Suprapubic skin (tissue), 4 donors: ENCODE results near the gene DIPK1A.

Source experiments
- CTCF ChIP-seq, 2 donors: fragments of 200-600 bp in 1 of 2; fragments of 450-650 bp in 1 of 2; sonication (generic) in 1 of 2; IDR thresholded peaks; one replicate each; pipeline ENCODE4 v1.5.1; 2016 to 2019; ENCODE audit warnings: antibody characterized with exemption in 2 of 2, mild to moderate bottlenecking in 1 of 2, moderate library complexity in 1 of 2
- EP300 ChIP-seq: sonication (generic); formaldehyde crosslinking; IDR thresholded peaks from one replicate; pipeline ENCODE4 v1.6.1; 2017; ENCODE audit warnings: antibody characterized with exemption
- POLR2A ChIP-seq, 2 donors: fragments of 450-650 bp; IDR thresholded peaks; one replicate each; pipeline ENCODE4 v1.6.1; 2017; ENCODE audit warnings: antibody characterized with exemption in 2 of 2, mild to moderate bottlenecking in 2 of 2, moderate library complexity in 2 of 2
- POLR2AphosphoS5 ChIP-seq, 3 donors: sonication (generic); formaldehyde crosslinking; IDR thresholded peaks; one replicate each; pipeline ENCODE4 v1.6.1; 2017; ENCODE audit warnings: antibody characterized with exemption in 3 of 3

DNA sequence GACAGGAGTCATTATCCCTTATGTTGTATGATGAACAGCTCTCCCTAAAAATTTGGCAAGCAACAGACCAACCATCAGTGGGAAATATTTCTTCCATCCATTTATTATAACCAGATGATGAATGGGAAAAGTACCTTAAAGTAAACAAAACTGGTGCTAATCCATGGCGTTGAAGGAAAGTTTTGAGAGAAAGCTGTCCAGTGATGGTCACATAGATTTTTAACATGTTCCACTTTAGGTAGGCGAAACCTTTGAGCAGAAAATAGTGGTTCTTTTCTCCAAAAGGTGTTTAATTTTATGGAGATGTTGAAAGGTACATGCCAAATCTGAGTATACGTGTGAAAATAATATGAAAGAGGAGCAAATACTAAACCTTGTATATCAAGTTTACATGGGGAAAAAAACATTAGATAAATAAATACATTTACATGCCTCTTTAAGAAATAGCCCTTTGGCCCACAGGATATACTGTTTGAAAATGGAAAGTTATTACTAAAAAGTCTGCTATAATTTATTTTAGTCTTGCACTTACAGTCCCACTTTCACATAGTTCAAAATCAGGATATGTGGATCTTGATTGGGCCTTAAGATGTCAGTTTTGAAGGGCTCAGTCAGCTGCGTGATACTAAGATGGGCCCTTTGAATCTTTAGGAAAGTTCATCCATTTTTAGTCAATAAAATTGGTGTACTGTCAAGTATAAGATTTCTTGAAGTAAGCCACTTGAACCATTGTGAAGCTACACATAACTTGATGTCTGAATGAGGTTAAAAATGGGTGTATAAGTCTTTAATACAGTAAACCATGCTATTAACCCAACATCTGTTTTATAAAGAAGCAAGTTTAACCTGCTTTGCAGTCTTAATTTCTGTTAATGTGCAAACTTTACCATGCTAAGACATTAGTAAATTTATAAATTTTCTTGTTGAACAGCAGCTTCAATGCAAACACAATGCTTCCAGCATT is 118.9 kb downstream of the DIPK1A start:
- TF ChIP-seq CTCF (IDR thresholded peaks at IDR 0.05) (no peak), POLR2A (IDR thresholded peaks at IDR 0.05) (no peak), EP300 (no peak), POLR2AphosphoS5 (IDR thresholded peaks at IDR 0.05) (no peak)
